Astrocyte (in vitro differentiated cells and primary cell): Measurements from ENCODE around the gene CECR2. TPM values are rescaled to one million over a fixed set of nuclear protein-coding genes. Genes with fewer than 3 reads are reported as not detected.

Experiments
- DNase-seq: peaks from one replicate; pipeline ENCODE4 v3.0.0-alpha.2; 2010; ENCODE audit warnings: low read depth
- FAIRE-seq: peaks from 2 replicates; lab custom pipeline; 2011; peaks lifted over from hg19 to GRCh38; lab: Jason Lieb, UNC
- H2AFZ ChIP-seq: 2 replicates; pipeline ENCODE4 v1.6.0; 2012; ENCODE audit warnings: low read depth, low read length, inconsistent platforms
- H3K27ac ChIP-seq: 2 replicates; pipeline ENCODE4 v1.5.1; 2011; ENCODE audit warnings: low read depth, low read length, inconsistent platforms
- H3K27me3 ChIP-seq: 2 replicates; pipeline ENCODE4 v1.6.0; 2011; ENCODE audit warnings: low read length, inconsistent platforms; ENCODE audit not compliant: insufficient read depth
- H3K36me3 ChIP-seq: 2 replicates; pipeline ENCODE4 v1.5.1; 2011; ENCODE audit warnings: low read length, inconsistent platforms; ENCODE audit not compliant: insufficient read depth
- H3K4me1 ChIP-seq: 2 replicates; pipeline ENCODE4 v1.5.1; 2011; ENCODE audit warnings: low read length, inconsistent platforms; ENCODE audit not compliant: insufficient read depth
- H3K4me2 ChIP-seq: 2 replicates; pipeline ENCODE4 v1.6.0; 2012; ENCODE audit warnings: low read length, inconsistent platforms
- H3K4me3 ChIP-seq: 2 replicates; pipeline ENCODE4 v1.5.1; 2011; ENCODE audit warnings: low read depth, mild to moderate bottlenecking, low read length, inconsistent platforms; ENCODE audit not compliant: insufficient read depth
- H3K79me2 ChIP-seq: 2 replicates; pipeline ENCODE4 v1.6.0; 2012; ENCODE audit warnings: mild to moderate bottlenecking, low read length, inconsistent platforms; ENCODE audit not compliant: insufficient read depth
- H3K9ac ChIP-seq: 2 replicates; pipeline ENCODE4 v1.6.0; 2012; ENCODE audit warnings: mild to moderate bottlenecking, low read length, inconsistent platforms
- H3K9me3 ChIP-seq: 2 replicates; pipeline ENCODE4 v1.5.1; 2012; ENCODE audit warnings: low read depth, mild to moderate bottlenecking, low read length, inconsistent platforms; ENCODE audit not compliant: insufficient read depth
- H4K20me1 ChIP-seq: 2 replicates; pipeline ENCODE4 v1.6.0; 2012; ENCODE audit warnings: low read length, inconsistent platforms; ENCODE audit not compliant: insufficient read depth
- H3K27ac Mint-ChIP-seq: one replicate; pipeline ENCODE4 v1.8.0; 2021; ENCODE audit warnings: mild to moderate bottlenecking, mixed read lengths; ENCODE audit not compliant: unreplicated experiment
- H3K27me3 Mint-ChIP-seq: one replicate; pipeline ENCODE4 v1.8.0; 2021; ENCODE audit warnings: low read depth, mixed read lengths; ENCODE audit not compliant: unreplicated experiment
- H3K36me3 Mint-ChIP-seq: one replicate; pipeline ENCODE4 v1.8.0; 2021; ENCODE audit warnings: low read depth, mixed read lengths; ENCODE audit not compliant: unreplicated experiment
- H3K4me1 Mint-ChIP-seq: one replicate; pipeline ENCODE4 v1.8.0; 2021; ENCODE audit warnings: low read depth, mixed read lengths; ENCODE audit not compliant: unreplicated experiment
- H3K4me3 Mint-ChIP-seq: one replicate; pipeline ENCODE4 v1.8.0; 2021; ENCODE audit warnings: mild to moderate bottlenecking, moderate library complexity, mixed read lengths; ENCODE audit not compliant: unreplicated experiment
- H3K9me3 Mint-ChIP-seq: one replicate; pipeline ENCODE4 v1.8.0; 2021; ENCODE audit warnings: mild to moderate bottlenecking, mixed read lengths; ENCODE audit not compliant: unreplicated experiment
- CTCF ChIP-seq: IDR thresholded peaks from 2 replicates; pipeline ENCODE4 v1.5.1; 2011; ENCODE audit warnings: low read depth, mild to moderate bottlenecking, inconsistent platforms, low read length, moderate library complexity; ENCODE audit not compliant: insufficient read depth
- EZH2 ChIP-seq: IDR thresholded peaks from 2 replicates; pipeline ENCODE4 v1.6.1; 2012; ENCODE audit warnings: mild to moderate bottlenecking, low read length, inconsistent platforms; ENCODE audit not compliant: insufficient read depth
- total RNA-seq: library from RNA; stranded (reverse); gene quantifications from 2 replicates; pipeline ENCODE4 v1.2.1, GENCODE V29; 2021

CECR2 gene
- total RNA-seq, 1 donor from 2014 or later: 15.7 TPM

GRCh38 chr22:17540481-17540880, 171.2 kb downstream of the CECR2 start:
- no peak overlapping the region for H3K4me2 ChIP-seq
- DNase-seq (no peak), FAIRE-seq (no peak)
- no peaks in the 10 kb centered on the region for H4K20me1 ChIP-seq
- H3K9me3 Mint-ChIP-seq: no peaks in the 10 kb centered on the region
- no peaks in the 10 kb centered on the region for H3K79me2 ChIP-seq
- no peaks in the 10 kb centered on the region for H3K36me3 ChIP-seq
- no peak overlapping the region for H3K4me3 Mint-ChIP-seq
- no peaks in the 10 kb centered on the region for H3K9me3 ChIP-seq
- TF ChIP-seq EZH2: no peak
- no peak for TF ChIP-seq CTCF
- no peaks in the 10 kb centered on the region for H3K27me3 ChIP-seq
- no peak overlapping the region for H2AFZ ChIP-seq
- H3K36me3 Mint-ChIP-seq: peaks cover 8% of the 10 kb centered on the region
- no peaks in the 10 kb centered on the region for H3K27me3 Mint-ChIP-seq
- no peak overlapping the region for H3K27ac ChIP-seq
- no peaks in the 10 kb centered on the region for H3K4me1 Mint-ChIP-seq
- H3K4me1 ChIP-seq: no peaks in the 10 kb centered on the region
- H3K27ac Mint-ChIP-seq: no peak overlapping the region
- H3K9ac ChIP-seq: no peak overlapping the region
- no peak overlapping the region for H3K4me3 ChIP-seq

- no peak for FAIRE-seq
- Mint-ChIP-seq H3K27me3 (no peaks in the 10 kb centered on the region), H3K9me3 (no peaks in the 10 kb centered on the region), H3K27ac (no peak overlapping the region), H3K4me1 (no peaks in the 10 kb centered on the region), H3K36me3 (peaks cover 8% of the 10 kb centered on the region), H3K4me3 (no peak overlapping the region)
- Histone ChIP-seq H3K4me3 (no peak overlapping the region), H3K4me2 (no peak overlapping the region), H3K27me3 (no peaks in the 10 kb centered on the region), H3K9ac (no peak overlapping the region), H3K9me3 (no peaks in the 10 kb centered on the region), H3K79me2 (no peaks in the 10 kb centered on the region), H3K27ac (no peak overlapping the region), H3K4me1 (no peaks in the 10 kb centered on the region), H4K20me1 (no peaks in the 10 kb centered on the region), H3K36me3 (no peaks in the 10 kb centered on the region), H2AFZ (no peak overlapping the region)
- DNase-seq: no peak
- TF ChIP-seq EZH2 (no peak), CTCF (no peak)
Measured at GRCh38 chr22:17541476-17541875, 172.2 kb downstream of the CECR2 start.

- no peaks in the 10 kb centered on the region for H3K27me3 ChIP-seq
- TF ChIP-seq CTCF: no peak
- no peak for TF ChIP-seq EZH2
- H3K27ac ChIP-seq: no peak overlapping the region
- H3K4me3 ChIP-seq: no peak overlapping the region
- Mint-ChIP-seq H3K4me1 (no peaks in the 10 kb centered on the region), H3K9me3 (no peaks in the 10 kb centered on the region), H3K4me3 (no peak overlapping the region), H3K36me3 (peaks cover 5% of the 10 kb centered on the region), H3K27me3 (no peaks in the 10 kb centered on the region), H3K27ac (no peak overlapping the region)
- no peaks in the 10 kb centered on the region for H3K4me1 ChIP-seq
- FAIRE-seq (no peak), DNase-seq (no peak)
- H3K36me3 ChIP-seq: no peaks in the 10 kb centered on the region
- H3K79me2 ChIP-seq: no peaks in the 10 kb centered on the region
- no peak overlapping the region for H3K9ac ChIP-seq
- no peak overlapping the region for H2AFZ ChIP-seq
- no peaks in the 10 kb centered on the region for H3K9me3 ChIP-seq
- no peaks in the 10 kb centered on the region for H4K20me1 ChIP-seq
- no peak overlapping the region for H3K4me2 ChIP-seq
Measured at GRCh38 chr22:17542452-17542851, 173.2 kb downstream of the CECR2 start.
